ENCODE results near the gene TAF9B. TPM values are rescaled to one million over a fixed set of nuclear protein-coding genes. Genes with fewer than 3 reads are reported as not detected.
A peak's percentile ranks its signal among the peaks of the same experiment; 100 is the strongest.

TAF9B gene
- total RNA-seq, 1 experiment from 2014 or later = 20.2 TPM

DNA sequence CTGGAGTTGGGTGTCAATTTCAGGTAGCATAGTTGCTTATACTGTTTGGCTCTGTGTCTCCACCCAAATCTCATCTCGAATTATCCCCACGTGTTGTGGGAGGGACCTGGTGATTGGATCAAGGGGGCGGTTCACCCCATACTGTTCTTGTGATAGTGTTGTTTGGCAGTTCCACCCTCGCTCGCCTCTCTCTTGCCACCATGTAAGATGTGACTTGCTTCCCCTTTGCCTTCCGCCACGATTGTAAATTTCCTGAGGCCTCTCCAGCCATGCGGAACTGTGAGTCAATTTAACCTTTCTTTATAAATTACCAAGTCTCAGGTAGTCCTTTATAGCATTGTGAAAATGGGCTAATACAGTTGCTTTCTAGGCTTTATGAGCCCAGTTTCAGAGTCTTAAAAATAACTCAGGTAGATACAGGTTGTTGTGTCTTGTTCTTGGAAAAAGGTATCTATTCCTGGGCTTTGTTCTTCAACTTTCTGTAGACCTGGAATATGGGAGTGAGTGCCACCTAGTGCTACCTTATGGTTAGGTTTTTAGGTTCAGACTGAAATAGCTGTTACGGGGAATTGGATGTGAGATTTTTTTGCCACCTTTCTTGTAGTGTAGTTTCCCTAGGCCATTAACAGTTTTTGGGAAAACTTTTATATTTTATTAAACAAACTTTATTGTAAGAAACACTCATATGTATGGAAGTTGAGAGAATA, 19.8 kb downstream of the TAF9B start (continued):
- TF ChIP-seq, protein P1, sequence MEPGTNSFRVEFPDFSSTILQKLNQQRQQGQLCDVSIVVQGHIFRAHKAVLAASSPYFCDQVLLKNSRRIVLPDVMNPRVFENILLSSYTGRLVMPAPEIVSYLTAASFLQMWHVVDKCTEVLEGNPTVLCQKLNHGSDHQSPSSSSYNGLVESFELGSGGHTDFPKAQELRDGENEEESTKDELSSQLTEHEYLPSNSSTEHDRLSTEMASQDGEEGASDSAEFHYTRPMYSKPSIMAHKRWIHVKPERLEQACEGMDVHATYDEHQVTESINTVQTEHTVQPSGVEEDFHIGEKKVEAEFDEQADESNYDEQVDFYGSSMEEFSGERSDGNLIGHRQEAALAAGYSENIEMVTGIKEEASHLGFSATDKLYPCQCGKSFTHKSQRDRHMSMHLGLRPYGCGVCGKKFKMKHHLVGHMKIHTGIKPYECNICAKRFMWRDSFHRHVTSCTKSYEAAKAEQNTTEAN (CRISPR knock-in tag; IDR thresholded peaks at IDR 0.05) = no peak

DNA sequence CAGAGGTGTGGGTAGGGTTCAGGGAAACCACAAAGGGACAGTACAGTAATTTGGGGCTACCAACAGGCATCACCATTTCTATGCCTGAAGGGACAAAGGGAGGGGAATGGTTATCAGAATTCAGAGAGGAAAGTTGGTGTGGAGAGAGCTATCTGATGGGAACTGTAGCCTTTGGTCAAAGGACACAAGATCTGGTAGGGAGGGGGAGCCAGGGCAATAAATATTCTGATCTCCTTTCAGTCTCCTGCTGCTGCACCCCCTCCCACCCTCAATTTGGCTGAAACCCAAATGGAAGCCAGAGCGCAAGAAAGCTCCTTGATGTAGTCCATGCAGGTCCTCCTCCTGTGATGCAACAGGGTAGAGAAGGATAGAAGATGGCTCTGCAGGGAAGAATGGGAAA, 20.8 kb downstream of the TAF9B start:
- H3K4me1 Mint-ChIP-seq = peaks cover 20% of the 10 kb centered on the region
- DNase-seq (ENCODE audit: low spot score) (no peak), ATAC-seq (no peak)
- H3K9me3 Mint-ChIP-seq = no peaks in the 10 kb centered on the region
- ChIA-PET POLR2A (no interaction called here), CTCF (no interaction called here)
- no peak for TF ChIP-seq ELF4 (CRISPR knock-in tag; IDR thresholded peaks at IDR 0.05; ENCODE audit: low read depth)
- TF ChIP-seq, protein P2, sequence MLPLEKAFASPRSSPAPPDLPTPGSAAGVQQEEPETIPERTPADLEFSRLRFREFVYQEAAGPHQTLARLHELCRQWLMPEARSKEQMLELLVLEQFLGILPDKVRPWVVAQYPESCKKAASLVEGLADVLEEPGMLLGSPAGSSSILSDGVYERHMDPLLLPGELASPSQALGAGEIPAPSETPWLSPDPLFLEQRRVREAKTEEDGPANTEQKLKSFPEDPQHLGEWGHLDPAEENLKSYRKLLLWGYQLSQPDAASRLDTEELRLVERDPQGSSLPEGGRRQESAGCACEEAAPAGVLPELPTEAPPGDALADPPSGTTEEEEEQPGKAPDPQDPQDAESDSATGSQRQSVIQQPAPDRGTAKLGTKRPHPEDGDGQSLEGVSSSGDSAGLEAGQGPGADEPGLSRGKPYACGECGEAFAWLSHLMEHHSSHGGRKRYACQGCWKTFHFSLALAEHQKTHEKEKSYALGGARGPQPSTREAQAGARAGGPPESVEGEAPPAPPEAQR (CRISPR knock-in tag; IDR thresholded peaks at IDR 0.05) = no peak
- TF ChIP-seq, protein P3, sequence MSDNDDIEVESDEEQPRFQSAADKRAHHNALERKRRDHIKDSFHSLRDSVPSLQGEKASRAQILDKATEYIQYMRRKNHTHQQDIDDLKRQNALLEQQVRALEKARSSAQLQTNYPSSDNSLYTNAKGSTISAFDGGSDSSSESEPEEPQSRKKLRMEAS (CRISPR knock-in tag; IDR thresholded peaks at IDR 0.05) = no peak
- TF ChIP-seq OVOL2 (CRISPR knock-in tag; IDR thresholded peaks at IDR 0.05; ENCODE audit: borderline replicate concordance) = no peak
- TF ChIP-seq NR1H2 (CRISPR knock-in tag; IDR thresholded peaks at IDR 0.05) = no peak
- TF ChIP-seq, protein P4, sequence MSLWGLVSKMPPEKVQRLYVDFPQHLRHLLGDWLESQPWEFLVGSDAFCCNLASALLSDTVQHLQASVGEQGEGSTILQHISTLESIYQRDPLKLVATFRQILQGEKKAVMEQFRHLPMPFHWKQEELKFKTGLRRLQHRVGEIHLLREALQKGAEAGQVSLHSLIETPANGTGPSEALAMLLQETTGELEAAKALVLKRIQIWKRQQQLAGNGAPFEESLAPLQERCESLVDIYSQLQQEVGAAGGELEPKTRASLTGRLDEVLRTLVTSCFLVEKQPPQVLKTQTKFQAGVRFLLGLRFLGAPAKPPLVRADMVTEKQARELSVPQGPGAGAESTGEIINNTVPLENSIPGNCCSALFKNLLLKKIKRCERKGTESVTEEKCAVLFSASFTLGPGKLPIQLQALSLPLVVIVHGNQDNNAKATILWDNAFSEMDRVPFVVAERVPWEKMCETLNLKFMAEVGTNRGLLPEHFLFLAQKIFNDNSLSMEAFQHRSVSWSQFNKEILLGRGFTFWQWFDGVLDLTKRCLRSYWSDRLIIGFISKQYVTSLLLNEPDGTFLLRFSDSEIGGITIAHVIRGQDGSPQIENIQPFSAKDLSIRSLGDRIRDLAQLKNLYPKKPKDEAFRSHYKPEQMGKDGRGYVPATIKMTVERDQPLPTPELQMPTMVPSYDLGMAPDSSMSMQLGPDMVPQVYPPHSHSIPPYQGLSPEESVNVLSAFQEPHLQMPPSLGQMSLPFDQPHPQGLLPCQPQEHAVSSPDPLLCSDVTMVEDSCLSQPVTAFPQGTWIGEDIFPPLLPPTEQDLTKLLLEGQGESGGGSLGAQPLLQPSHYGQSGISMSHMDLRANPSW (CRISPR knock-in tag; conservative IDR thresholded peaks at IDR 0.05; ENCODE audit: low read depth) = no peak
- TF ChIP-seq, protein P5, sequence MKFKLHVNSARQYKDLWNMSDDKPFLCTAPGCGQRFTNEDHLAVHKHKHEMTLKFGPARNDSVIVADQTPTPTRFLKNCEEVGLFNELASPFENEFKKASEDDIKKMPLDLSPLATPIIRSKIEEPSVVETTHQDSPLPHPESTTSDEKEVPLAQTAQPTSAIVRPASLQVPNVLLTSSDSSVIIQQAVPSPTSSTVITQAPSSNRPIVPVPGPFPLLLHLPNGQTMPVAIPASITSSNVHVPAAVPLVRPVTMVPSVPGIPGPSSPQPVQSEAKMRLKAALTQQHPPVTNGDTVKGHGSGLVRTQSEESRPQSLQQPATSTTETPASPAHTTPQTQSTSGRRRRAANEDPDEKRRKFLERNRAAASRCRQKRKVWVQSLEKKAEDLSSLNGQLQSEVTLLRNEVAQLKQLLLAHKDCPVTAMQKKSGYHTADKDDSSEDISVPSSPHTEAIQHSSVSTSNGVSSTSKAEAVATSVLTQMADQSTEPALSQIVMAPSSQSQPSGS (CRISPR knock-in tag; IDR thresholded peaks at IDR 0.05; ENCODE audit: borderline replicate concordance, low read depth) = no peak
- no peak for TF ChIP-seq JAZF1 (CRISPR knock-in tag; IDR thresholded peaks at IDR 0.05)
- TF ChIP-seq, protein P6, sequence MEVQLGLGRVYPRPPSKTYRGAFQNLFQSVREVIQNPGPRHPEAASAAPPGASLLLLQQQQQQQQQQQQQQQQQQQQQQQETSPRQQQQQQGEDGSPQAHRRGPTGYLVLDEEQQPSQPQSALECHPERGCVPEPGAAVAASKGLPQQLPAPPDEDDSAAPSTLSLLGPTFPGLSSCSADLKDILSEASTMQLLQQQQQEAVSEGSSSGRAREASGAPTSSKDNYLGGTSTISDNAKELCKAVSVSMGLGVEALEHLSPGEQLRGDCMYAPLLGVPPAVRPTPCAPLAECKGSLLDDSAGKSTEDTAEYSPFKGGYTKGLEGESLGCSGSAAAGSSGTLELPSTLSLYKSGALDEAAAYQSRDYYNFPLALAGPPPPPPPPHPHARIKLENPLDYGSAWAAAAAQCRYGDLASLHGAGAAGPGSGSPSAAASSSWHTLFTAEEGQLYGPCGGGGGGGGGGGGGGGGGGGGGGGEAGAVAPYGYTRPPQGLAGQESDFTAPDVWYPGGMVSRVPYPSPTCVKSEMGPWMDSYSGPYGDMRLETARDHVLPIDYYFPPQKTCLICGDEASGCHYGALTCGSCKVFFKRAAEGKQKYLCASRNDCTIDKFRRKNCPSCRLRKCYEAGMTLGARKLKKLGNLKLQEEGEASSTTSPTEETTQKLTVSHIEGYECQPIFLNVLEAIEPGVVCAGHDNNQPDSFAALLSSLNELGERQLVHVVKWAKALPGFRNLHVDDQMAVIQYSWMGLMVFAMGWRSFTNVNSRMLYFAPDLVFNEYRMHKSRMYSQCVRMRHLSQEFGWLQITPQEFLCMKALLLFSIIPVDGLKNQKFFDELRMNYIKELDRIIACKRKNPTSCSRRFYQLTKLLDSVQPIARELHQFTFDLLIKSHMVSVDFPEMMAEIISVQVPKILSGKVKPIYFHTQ (CRISPR knock-in tag; IDR thresholded peaks at IDR 0.05) = no peak
- no peak for TF ChIP-seq ZNF317 (CRISPR knock-in tag; IDR thresholded peaks at IDR 0.05; ENCODE audit: borderline replicate concordance, low read depth)
- no peak for TF ChIP-seq SOX15 (CRISPR knock-in tag; IDR thresholded peaks at IDR 0.05)
- no peak for TF ChIP-seq ZNF671 (CRISPR knock-in tag; IDR thresholded peaks at IDR 0.05)
- H3K27me3 Mint-ChIP-seq (ENCODE audit: low read depth) = no peaks in the 10 kb centered on the region
- H3K36me3 Mint-ChIP-seq = peaks cover 90% of the 10 kb centered on the region
- no peak overlapping the region for H3K4me3 Mint-ChIP-seq
- peak overlapping the region; percentile 68; the same call in 1 of the 2 replicates for H3K27ac Mint-ChIP-seq

All from WTC11 (cell line).